ENCODE measurements around the gene KLHL40.

KLHL40 gene, protein sequence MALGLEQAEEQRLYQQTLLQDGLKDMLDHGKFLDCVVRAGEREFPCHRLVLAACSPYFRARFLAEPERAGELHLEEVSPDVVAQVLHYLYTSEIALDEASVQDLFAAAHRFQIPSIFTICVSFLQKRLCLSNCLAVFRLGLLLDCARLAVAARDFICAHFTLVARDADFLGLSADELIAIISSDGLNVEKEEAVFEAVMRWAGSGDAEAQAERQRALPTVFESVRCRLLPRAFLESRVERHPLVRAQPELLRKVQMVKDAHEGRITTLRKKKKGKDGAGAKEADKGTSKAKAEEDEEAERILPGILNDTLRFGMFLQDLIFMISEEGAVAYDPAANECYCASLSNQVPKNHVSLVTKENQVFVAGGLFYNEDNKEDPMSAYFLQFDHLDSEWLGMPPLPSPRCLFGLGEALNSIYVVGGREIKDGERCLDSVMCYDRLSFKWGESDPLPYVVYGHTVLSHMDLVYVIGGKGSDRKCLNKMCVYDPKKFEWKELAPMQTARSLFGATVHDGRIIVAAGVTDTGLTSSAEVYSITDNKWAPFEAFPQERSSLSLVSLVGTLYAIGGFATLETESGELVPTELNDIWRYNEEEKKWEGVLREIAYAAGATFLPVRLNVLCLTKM

DNA sequence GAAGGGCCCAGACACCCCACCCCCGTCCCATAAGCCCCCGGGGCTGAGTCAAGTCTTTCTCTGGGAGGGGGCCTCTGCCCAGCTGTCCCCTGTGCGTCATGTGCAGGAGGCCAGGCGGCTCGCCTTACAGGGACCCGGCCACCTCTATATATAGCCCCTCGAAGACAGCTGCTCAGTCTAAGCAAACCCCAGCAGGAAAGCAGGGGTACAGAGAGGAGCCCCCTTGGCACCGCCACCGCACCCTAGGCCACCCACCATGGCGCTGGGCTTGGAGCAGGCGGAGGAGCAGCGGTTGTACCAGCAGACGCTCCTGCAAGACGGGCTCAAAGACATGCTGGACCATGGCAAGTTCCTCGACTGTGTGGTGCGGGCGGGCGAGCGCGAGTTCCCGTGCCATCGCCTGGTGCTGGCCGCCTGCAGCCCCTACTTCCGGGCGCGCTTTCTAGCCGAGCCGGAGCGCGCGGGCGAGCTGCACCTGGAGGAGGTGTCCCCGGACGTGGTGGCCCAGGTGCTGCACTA is at the start of gene KLHL40:
Gene KLHL40 (plus strand): TSS at position 175 of the 519 bp plus-strand sequence. CDS start 82 bp downstream, at position 257.
- DNase-seq = no peak

DNA sequence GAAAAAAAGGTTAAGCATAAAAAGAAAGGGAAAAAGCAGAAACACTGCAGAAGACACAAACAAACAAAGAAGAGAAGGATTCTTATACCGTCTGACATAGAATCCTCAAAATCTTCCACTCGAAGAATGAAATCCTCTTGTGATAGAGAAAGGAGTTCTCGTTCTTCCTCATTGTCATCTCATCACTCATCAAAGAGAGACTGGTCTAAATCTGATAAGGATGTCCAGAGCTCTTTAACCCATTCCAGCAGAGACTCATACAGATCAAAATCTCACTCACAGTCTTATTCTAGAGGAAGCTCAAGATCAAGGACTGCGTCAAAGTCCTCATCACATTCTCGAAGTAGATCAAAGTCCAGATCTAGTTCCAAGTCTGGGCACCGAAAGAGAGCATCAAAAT is 48.3 kb upstream of the KLHL40 start:
- no peak for DNase-seq

DNA sequence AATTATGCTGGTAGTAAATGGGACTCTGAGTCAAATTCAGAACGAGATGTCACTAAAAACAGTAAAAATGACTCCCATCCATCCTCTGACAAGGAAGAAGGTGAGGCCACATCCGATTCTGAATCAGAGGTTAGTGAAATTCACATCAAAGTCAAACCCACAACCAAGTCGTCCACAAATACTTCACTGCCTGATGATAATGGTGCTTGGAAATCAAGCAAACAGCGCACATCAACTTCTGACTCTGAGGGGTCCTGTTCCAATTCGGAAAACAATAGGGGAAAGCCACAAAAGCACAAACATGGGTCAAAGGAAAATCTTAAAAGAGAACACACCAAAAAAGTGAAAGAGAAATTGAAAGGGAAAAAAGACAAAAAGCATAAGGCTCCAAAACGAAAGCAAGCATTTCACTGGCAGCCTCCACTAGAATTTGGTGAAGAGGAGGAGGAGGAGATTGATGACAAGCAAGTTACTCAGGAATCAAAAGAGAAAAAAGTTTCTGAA is 46.9 kb upstream of the KLHL40 start:
- DNase-seq = peak in 4 of 6 experiments; percentile 17 to 79 (median 58)

DNA sequence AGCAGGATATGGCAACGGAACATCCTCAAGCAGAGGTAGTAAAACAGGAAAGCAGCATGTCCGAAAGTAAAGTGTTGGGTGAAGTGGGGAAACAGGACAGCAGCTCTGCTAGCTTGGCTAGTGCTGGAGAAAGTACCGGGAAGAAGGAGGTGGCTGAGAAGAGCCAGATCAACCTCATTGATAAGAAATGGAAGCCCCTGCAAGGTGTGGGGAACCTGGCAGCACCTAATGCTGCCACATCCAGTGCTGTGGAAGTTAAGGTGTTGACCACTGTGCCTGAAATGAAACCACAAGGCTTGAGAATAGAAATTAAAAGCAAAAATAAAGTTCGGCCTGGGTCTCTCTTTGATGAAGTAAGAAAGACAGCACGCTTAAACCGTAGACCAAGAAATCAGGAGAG is 46.1 kb upstream of the KLHL40 start:
- DNase-seq = no peak

DNA sequence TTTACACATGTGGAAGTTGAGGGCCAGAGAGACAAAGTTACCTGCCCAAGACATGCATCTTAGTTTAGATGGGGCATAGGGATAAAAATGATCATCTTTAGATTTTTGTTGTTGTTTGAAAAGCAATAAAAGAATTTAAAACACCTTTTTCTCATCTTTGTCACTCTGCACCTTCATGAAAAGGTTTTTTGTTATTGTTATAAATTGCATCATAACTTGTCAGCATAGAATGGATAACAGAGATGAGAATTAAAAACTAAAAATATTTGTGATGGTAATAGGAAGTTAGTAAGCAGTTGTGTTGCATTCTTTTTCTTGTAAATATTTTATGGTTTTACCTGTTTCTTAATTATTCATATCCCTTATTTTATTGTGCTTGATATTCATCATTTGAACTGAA is 45.2 kb upstream of the KLHL40 start:
- DNase-seq = no peak

DNA sequence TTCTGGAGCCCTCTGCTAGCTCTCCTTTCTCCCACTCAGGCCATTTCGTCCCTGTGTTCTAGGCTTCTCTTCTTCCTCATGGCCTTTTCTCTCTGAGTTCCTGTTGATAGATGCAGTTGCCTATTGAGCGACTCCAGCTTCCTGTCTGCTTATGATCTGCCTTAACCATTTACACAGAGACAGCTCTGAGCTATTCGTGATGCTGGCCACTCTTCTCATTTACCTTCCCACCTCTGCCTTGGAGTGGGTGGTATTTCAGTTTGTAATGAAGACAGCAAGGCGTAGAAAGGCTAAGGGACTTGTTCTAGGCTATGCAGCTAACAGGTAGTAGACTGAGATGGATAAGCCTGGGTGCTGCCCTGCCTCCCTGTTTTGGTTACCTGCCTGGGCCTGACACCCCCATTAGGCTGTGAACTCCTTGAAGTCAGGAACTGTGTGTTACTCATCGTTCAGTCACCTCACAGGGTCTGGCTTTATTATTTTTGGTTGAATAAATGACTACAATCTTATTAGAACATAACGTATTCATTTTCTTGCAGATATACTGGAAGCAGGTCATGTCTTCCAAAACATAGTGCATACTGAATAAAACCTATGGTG is 44.5 kb upstream of the KLHL40 start:
- DNase-seq = no peak

DNA sequence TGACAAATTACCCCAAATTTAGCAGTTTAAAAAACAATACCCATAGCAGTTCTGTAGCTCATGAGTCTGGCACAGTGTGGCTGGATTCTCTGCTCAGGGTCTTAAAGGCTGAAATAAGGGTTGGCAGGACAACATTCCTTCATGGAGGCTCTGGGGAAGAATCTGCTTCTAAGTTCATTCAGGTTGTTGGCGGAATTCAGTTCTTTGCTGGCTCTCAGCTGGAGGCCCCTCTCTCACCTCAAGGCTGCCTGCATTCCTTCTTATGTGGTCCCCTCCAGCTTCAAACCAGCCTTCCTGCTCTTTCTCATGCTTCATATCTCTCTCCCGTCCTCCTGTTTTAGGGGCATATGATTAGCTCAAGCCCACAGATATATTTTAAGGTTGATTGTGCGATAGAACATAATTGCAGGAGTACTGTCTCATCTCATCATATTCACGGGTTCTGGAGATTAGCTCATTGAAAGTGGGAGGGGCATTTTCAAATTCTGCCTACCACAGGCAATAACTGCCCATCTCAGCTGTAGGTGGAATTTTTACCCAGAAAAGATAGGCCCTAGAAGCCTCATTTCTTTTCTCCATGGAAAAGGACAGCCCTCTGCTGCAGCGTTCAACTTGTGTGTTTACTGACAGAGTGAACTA is 37.4 kb upstream of the KLHL40 start:
- DNase-seq = no peak

DNA sequence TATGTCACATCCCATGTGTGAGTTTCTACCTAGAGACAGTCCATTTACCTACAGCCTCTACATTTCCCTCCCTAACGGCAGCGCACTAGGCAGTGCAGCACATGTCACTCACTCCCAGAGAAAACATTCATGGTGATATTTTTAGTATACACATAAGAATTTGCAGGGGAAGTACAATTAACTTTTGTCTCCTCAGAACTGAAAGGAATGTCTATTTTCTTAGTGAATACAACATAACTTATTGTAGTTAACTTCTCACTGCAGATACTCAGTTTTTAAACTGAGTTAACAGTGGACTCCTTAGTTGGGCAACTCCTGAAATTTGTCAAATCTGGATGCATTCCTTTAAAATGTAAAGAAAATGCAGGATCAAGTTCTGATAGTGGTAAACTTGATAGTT is 36.3 kb upstream of the KLHL40 start:
- no peak for DNase-seq

DNA sequence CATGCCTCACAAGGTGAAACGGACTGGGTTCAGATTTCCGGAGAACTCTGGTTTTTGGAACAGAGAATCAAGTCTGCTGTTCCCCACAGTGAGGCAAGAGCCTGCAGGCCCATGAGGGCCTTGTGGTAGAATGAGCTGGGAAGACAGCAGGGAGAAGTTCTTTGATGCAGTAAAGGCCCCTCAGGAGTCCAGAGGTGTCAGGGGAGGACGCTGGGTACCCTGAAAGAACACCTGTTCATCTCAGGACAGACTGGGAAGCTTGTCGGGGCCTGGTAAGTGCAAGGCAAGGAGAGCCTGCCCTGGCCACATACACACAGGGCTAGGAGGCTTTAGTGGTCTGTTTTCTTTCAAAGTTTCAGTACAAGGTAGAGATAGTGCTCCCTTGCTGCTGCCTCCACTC is 35.6 kb upstream of the KLHL40 start:
- DNase-seq = no peak

DNA sequence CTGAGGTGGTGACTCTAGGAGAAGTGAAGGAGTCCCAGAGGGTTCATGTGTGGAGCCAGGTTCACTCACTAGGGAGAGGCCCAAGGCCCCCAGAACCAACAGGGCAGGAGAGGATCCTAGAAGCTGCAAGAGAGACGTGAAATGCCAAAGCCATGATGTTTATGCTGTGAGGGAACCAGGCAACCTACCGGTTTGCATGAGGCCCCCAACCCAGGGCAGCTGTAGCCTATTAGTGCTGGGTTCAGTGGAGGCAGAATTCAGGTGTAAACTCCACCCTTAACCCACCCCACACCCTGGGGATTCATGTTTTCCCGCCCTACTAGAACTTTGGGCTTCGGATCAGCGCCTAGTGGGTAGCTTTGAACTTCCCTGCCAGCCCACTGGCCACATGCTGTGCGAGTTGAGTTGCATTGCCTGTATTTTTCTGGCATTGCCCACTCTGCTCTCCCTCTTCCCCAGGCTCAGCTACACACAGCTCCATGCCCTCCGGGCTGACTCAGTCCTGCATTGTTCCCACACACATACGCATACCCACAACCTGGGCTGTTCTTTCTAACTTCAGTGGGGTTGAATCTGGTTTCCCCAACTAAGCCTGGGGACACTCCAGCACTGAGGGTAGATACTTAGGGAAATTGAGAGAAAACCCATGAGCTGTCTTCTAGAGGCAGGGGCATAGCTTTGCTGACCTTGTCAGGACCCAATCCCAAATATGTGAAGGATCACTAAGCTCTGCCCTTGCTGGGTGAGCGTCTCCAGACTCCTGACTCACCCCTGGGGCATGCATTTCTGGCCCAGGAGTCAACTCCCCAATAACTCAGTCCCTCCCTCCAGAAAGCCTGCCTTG is 33.9 kb upstream of the KLHL40 start:
- no peak for DNase-seq

DNA sequence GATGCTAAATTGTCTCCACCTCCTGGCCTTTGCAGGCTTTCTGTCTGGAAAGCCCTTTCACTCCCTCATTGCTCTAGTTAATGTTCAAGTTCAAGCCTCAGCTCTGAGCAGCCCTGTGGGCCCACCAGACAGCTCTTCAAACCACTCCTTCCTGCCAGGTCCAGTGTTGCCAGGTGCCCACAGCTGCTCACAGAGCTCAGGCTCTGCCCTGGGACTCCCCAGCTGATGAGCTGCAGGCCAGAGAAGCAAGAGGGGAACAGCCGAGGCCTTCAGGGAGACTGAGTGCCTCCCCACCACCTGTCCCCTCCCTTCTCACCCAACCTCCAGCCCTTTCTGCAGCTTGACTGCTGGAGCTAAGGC is 33.1 kb upstream of the KLHL40 start:
- DNase-seq = no peak

DNA sequence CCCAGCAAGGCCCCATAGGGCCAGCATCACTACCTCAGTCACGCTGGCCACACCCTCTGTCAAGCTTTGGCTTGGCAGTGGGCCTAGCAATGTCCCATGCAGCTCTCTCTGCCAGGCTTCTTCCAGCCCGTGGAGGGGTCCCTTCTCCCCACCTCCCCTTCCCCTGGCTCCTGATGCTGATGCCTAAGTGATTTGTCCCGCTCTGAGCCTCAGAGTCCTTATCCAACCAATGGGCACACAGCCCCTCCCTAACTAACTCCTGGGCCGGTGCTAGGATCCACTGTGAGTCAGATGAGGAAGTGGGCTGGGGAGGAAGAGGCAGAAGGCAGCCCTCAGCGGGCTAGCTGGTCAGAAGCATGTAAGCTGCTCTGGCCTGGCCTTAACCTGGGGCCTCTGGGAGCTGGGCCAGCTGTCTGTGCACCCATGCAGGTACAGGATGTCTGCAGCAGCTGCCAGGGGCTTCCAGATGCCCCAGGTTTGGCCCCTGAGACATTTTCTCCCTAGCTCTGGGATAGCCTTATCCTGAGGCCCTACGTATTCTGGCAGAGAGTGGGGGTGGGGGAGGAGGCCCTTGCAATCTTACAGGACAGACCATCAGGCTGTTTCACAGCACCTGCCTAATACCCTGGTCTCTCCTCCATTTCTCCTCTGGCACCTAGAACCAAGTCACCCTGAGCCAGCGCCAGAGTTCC is 32.6 kb upstream of the KLHL40 start:
- no peak for DNase-seq

DNA sequence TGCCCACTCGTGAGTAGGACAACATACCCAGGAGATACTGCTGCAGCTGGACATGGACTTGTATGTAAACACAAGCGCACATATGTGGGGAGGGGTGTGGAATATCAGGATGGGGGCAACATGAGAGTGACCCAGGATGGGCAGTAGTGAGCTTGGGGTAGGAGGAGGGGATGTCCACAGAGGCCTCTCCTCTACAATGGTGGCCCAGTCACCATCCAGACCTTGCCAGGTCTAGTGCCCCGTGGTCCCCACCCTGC is 32.1 kb upstream of the KLHL40 start:
- DNase-seq = no peak

DNA sequence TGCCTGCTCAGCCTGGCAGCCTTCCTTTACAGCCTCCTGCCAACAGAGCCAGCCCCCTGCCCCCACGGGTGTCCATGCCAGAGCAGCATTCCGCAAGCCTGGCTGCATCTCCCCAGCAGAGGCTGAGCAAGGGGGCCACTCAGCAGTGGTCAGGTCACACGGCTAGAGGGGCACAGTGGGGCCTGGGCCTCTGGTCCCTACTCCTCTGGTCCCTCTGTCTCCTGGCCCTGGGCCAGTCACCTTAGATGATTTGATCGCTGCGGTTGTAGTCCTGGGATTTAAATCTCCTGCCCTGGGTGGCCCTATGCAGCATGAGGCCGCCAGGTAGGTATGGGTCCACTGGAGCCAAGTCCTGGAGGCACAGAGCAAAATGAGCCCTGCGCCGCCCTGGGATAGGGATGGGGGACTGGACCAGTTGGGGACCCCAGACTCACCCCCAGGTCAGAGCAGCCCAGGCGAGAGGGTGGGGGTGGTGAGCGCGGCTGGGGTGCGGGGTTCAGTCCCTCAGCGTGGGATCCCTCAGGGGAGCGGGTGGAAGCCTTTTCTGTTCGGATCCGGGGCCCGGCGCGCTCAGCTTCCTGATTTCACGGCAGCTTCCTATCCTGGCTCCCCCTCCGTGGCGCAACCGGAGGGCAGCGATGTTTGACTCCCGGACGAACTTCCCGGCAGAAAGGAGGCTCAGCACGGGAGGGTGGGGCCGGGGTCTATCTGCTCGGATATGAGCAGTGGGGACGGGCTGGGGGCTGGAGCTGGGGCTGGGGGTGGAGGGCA is 31.6 kb upstream of the KLHL40 start, which contains the start of gene ZBTB47:
Gene ZBTB47 (plus strand): TSS at position 138 of the 771 bp plus-strand sequence. CDS start 4,659 bp downstream, outside the sequence.
- peak in 1 of 6 experiments; percentile 17 for DNase-seq

DNA sequence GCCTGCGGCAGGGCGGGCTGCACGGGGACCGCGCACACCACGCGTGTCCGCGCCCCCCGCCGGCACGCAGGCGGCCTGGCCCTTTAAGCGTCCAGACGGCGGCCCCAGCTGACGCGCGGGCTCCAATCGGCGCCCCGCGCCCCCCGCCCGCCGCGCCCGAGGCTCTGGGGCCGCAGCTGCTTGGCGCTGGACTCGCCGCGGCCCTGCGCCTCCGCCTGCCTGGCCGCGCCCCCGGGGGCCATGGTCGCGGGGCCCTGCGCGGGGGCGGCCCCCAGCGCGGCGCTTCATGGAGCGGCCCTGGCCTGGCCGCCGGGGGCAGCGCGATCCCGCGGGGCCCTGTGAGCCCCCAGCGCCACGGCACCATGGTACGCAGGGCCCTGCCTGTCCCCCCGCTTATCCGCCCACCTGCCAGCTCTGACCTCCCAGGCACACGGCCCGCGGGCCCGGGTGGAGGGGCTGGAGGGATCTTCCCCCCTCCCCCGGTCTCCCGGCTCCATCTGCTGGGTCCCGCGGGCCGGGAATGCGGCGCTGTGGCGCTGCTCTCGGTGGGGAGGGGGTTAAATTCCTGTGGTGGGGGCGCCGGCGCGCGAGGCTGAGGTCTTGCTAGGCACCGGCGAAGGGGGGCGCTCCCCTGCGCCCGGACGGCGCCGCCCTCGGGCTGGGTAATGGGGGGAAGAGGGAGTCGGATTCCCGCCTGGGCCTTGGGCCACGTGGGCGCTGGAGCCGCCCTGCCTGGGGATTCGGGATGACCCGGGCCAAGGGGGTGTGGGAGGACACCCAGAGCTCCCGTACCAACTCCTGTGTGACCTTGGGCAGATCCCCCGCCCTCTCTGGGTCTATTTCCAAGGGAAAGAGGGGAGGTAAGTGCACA is 30.8 kb upstream of the KLHL40 start:
- no peak for DNase-seq

DNA sequence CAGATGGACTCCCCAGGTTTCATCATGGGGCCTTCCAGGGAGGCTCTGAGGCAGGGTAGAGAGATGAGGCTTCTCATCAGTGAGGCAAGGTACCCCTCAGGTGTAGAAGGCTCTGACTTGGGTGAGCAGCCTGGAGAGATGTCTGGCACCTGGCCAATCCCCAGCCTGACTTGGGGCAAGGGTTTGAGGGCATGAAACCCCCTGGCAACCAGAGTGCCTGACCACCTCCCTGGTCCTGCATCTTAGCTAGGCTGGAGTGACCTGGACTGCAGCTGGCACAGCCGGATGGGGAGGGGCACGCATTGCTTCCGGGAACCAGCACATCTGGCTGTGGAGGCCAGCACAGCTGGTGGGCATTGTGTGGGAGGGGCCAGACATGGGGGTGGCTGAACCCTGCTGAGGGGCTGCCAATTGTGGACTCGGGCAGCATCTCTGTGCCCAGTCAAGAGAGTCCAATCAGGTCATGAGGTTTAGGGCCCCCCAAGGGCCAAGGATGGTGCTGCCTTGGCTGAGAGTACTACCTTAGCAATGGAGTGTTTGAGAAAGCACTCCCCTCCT is 29.9 kb upstream of the KLHL40 start:
- DNase-seq = no peak

DNA sequence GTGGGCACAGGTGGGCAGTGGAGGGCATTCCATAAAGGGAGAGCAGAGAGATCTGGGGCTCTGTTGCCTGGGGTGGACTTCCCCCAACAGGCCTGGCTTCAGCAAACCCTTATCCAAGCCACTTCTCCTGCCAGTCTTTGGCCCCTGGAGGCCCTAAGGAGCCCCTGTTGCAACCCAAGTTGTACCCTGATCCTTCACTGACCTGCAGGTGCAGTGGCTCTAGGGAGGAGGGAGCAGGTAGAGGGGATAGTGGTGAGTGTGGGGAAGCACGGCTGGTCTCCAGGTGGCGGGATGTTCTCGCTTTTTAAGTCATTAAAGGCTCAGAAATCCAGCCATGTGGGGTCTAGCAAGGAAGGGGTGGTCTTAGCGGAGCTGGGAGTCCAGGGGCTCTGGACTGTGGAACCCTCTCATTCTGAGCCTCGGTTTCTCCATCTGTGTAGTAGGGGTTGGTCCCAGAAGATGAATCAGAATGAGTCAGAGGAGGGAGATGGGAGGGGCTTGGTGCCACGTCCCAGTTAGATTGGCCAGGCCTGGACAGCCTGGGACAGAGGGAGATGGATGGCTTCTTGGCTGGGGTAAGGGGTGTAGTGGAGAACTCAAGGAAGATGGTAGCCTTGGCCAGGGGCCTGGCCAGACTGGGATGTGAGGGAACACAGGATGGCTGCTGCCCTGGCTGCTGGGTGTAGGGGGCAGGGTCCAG is 29.2 kb upstream of the KLHL40 start:
- DNase-seq = no peak

DNA sequence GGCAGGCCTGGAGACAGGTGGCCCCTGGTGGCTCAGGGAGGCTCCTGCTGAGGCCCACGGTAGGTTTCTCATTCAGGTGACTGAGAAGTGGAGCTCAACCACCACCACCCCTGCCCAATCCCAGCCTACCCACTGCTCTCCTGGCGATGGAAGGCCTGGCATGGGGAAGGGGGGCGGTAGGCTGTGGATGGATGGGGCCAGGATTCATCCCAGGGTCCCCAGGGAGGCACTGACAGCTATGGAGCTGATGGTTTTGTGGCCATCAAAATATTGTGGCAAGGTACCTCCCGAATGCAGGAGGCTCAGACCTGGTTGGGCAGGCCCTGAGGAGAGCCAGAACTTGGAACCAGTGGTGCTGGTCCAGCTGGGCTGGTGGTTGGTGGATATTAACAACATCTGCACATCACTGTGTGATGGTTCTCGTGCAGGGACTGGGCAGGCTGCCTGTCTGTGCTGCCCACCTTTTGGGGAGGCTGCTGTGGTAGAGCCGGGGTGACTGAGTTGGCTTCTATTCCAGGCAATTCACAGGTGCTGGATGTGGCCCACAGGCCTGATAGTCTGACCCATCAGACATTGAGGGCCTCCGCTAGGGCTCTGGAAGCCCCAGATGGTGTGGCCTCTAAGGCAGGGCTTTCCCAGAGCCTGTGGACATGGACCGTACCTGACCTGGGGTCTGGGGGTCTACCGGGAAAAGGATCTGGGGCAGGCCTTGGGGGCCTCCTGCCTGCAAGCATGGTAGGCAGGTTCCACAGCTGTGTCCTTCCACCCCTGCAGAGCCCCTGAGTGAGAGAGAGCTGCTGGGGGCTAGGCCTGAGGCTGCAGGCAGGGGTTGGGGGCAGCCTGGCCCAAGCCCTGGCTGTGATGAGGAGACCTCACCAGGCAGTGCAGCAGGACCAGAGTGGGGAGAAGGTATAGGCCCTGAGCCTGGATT is 28.4 kb upstream of the KLHL40 start:
- DNase-seq = no peak
